Astrocyte of the spinal cord (primary cell): Measurements from ENCODE around the gene LIN37.

Experiments
- DNase-seq: peaks from one replicate; pipeline ENCODE4 v3.0.0; 2011; ENCODE audit warnings: low read depth, low spot score
- H3K4me3 ChIP-seq: 2 replicates; pipeline ENCODE4 v1.5.1; 2011; ENCODE audit warnings: low read depth, mild to moderate bottlenecking, low read length, moderate library complexity
- in situ Hi-C: cut with HindIII; loops from 2 replicates; pipeline ENCODE4 v1.10.0; 2017; ENCODE audit warnings: low sequenced_read_pairs
- TF ChIP-seq, protein P1 (sequence below): IDR thresholded peaks from 2 replicates; pipeline ENCODE4 v1.5.1; 2012; ENCODE audit warnings: low read depth, mild to moderate bottlenecking, low read length, inconsistent platforms

LIN37 gene

DNA sequence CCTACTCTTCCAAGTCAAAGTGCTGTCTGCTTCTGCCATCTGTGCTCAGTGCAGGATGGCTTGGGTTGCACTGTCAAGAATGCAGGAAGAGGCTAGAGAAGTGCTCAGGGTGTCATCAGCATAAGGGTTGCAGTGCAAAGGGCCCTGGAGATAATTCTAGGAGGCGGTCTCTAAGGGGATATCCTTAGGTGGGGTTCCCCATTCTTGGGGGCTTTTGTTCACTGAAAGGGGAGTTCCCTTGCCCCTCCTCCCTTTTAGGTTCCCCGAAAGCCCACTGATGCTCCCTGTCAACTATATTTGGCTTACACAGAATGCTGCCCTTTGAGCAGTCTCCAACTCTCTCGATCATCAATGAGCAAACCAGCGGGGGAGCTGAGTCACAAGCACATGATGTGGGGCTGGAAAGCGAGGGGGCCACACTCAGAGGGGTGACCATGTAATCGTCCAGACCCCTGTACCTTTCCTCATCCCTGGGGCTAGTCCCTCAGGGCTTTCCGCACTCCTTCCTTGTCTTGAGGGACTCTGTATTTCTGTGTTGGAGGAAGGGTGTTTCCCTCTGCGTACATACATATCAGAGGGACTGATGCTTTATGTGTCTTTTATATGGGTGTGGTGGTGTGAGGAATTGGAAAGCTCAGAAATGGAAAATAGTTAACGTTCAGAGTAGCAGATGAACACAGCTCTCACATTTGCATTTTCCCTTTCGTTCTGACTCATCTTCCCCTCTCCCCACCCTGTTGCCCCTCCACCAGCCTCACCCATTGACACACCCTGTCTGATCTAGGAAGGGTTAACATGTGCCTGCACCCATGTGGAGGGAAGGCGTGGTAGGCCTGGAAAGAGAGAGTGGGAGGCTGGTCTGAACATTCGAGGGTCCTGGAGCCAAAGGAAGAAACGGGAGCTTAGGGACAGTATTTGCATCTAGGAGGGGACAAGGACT is 37.3 kb upstream of the LIN37 start:
- no peak overlapping the region for H3K4me3 ChIP-seq
- TF ChIP-seq, protein P1, sequence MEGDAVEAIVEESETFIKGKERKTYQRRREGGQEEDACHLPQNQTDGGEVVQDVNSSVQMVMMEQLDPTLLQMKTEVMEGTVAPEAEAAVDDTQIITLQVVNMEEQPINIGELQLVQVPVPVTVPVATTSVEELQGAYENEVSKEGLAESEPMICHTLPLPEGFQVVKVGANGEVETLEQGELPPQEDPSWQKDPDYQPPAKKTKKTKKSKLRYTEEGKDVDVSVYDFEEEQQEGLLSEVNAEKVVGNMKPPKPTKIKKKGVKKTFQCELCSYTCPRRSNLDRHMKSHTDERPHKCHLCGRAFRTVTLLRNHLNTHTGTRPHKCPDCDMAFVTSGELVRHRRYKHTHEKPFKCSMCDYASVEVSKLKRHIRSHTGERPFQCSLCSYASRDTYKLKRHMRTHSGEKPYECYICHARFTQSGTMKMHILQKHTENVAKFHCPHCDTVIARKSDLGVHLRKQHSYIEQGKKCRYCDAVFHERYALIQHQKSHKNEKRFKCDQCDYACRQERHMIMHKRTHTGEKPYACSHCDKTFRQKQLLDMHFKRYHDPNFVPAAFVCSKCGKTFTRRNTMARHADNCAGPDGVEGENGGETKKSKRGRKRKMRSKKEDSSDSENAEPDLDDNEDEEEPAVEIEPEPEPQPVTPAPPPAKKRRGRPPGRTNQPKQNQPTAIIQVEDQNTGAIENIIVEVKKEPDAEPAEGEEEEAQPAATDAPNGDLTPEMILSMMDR: no peak
- no peak for DNase-seq
- in situ Hi-C loops: no loop called here

DNA sequence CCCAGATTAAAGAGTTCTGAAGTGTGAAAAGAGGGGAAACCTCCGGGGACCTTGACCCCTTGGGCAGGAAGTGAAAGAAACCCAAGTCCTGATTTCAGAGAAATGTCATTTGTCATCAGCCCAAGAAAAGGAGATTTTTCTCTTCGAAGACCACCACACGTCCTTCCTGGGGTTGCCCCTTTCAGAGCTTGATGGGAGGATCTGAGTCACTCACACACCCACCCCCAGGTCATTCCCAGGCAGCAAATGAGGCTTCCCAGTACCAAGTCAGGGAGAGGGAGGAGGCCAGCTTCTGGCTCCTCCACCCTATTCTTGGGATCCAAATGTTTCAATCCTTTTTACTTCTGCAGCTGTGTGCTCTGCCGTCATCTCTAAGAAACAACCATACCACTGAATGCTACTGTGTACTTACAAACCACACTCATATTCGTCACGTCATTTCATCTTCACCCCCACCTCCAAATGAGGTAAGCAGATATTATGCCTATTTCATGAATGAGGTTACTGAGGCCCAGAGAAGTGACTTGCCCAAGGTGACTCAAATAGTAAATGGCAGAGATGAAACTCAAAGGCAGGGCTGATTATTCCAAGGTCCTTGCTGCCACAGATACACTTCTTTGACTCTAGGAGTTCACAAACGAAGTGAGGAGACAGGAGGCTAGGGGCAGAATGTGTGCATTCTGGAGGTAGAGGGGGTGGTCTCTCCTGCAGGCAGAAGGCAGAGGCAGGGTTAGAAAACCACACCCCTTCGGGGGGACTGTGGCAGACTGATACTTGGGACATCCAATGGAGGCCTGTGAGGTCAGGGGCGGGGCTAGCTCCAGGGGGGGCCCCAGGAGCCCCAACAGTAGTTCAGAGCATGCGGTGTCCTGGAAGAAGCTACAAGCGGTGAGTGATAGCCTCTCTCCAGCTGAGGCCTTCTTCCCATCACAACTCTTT is 35.5 kb upstream of the LIN37 start:
- no peak for DNase-seq
- TF ChIP-seq, protein P1: no peak
- in situ Hi-C loops: no loop called here
- H3K4me3 ChIP-seq: no peak overlapping the region

DNA sequence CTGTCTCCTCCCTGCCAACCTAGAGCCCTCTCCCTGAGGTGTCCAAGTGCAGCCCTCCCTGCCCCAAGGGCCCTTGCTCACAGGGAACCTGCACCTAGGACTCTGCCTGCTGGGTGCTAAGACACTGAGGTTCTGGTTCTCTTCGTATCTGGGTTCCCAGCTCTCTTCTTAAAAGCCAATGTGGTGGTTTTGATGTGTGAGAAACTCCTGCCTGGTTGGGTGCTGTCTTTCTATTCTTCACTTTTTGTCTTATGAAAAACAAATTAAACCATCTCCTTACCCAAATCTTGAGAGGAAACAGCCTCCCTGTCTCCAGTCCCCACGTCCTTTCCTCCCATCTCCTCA is 34.9 kb upstream of the LIN37 start:
- TF ChIP-seq, protein P1: no peak
- DNase-seq: no peak
- in situ Hi-C loops: no loop called here
- H3K4me3 ChIP-seq: no peak overlapping the region

DNA sequence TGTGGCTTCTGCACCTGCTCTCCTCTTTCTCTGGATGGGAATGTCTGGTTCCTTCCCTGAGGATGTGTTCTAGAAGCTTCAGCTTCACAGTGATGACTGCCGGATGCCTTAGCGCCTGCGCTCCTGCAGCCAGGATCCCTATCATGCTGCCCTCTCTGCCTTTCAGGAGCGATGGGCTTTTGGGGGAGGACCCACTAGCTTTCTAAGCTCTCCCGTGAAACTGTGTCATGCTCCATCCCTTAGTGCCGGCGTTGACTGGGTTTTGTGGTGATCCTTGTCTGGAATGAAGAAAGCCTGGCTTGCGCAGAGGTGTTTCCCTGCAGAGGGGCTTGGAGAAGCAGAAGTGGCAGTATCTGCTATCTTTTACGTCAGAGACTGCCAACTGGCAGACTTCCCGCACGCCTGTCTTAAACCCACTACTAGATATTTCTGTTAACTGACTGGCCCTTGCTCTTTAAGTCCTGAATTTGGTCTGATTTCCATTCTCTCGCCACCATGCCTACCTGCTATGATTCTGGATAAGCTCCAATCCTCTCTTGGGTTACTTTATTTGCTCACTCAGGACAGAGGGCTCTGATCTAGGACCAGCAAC is 34.4 kb upstream of the LIN37 start:
- no peak overlapping the region for H3K4me3 ChIP-seq
- in situ Hi-C loops: no loop called here
- DNase-seq: no peak
- TF ChIP-seq, protein P1: no peak

DNA sequence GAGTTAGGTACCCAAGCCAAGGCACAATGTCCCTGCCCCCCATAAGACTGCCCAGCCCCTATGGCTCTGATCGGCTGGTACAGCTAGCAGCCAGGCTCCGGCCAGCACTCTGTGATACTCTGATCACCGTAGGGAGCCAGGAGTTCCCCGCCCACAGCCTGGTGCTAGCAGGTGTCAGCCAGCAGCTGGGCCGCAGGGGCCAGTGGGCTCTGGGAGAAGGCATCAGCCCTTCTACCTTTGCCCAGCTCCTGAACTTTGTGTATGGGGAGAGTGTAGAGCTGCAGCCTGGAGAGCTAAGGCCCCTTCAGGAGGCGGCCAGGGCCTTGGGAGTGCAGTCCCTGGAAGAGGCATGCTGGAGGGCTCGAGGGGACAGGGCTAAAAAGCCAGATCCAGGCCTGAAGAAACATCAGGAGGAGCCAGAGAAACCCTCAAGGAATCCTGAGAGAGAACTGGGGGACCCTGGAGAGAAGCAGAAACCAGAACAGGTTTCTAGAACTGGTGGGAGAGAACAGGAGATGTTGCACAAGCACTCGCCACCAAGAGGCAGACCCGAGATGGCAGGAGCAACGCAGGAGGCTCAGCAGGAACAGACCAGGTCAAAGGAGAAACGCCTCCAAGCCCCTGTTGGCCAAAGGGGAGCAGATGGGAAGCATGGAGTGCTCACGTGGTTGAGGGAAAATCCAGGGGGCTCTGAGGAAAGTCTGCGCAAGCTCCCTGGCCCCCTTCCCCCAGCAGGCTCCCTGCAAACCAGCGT is 33.6 kb upstream of the LIN37 start:
- no peak overlapping the region for H3K4me3 ChIP-seq
- in situ Hi-C loops: no loop called here
- no peak for DNase-seq
- TF ChIP-seq, protein P1: no peak
